HG03565 (cell line): Measurements from ENCODE around the gene CD7.

Experiments
- ATAC-seq: cut with Tn5 transposase; IDR thresholded peaks from one replicate; pipeline ENCODE4 v1.9.1; 2021; ENCODE audit warnings: mild to moderate bottlenecking, moderate library complexity; ENCODE audit not compliant: unreplicated experiment

Gene CD7

GRCh38 chr17:82282239-82283207 lies 34.9 kb downstream of the CD7 start:
- ATAC-seq: no peak

- no peak for ATAC-seq
Observed at GRCh38 chr17:82281502-82282238, 35.7 kb downstream of the CD7 start.

DNA sequence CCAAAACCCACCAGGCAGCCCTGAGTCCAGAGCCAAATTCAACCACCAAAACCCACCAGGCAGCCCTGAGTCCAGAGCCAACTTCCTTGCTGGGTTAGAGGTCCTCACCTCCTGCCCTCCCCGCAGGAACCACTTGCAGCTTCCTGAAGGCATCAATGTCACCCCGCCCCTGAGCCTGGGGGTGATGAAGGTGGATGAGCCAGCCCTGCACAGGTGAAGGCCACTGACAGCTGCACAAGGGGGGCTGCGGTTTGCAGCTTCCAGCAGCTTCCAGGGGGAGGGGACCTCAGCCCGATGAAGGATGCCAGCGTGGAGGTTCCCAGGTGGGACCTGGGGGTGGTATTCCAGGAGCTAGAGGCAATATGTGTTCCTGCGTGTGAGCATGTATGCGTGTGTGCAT lies 36.3 kb downstream of the CD7 start:
- ATAC-seq: no peak

GRCh38 chr17:82280537-82280936 lies 36.9 kb downstream of the CD7 start:
- no peak for ATAC-seq

DNA sequence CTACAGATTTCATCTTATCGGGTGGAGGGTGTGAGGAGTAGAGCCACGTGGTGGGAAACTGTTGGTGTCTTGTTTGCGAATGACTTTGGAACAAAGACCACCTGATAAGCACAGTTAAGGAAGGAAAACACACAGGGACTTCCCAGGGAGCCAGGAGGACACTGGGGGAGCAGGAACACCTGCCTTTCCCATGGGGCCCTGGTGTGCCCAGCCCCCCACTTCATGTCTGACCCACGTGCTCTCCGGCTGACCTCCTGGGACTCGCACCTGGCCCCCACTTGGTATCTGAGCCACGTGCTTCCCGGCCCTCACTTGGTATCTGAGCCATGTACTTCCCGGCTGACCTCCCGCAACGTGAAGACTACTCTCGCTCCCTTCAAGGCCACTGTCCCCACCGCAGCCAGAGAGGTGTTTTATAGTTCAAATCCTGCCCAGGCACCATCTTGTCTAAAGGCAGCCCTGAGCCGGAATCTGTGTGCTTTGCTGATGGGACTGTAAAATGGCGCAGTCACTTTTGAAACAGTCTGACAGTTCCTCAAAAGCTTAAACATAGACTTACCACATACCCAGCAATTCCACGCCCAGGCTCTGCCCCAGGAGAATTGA lies 38.5 kb downstream of the CD7 start:
- no peak for ATAC-seq

- ATAC-seq: no peak
Observed at GRCh38 chr17:82278308-82278707, 39.1 kb downstream of the CD7 start.

DNA sequence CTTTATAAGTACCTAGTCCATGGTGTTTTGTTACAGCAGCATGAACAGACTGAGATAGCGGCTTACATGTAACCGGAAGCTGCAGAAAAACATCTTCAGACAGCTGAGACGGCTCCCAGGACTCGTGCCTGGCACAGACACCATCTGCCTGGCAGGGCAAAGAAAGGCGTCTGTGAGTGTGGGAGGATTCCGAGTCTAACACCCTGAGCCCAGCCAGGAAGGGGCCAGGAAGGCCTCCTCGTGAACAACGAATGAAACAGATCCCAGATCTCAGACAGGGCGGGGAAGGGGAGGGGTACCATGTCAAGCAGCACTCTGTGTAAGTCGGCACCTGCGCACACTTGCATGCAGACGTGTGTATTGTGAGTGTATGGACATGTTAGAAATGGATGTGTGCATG lies 39.6 kb downstream of the CD7 start:
- ATAC-seq: no peak

- no peak for ATAC-seq
Observed at GRCh38 chr17:82276938-82277337, 40.5 kb downstream of the CD7 start.

DNA sequence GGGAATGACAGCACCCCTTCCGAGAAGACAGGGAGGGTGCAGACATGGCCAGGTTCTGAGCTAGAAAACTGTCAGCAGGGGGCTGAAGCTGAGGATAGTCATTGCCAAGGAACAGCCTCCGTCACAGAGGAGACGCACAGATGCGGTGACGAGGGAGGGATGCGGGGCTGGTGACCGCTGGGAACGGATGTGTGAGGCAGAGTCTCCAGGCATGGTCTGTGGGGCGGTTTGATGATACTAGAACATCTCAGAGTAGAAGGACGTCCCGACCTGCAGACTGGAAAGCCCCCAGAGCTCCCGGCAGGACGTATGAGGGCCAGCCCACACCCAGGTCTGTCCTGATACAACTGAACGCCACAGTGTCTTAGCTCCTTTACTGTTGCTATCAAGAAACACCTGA lies 42.1 kb downstream of the CD7 start:
- ATAC-seq: no peak

- no peak for ATAC-seq
Observed at GRCh38 chr17:82274134-82275020, 43.0 kb downstream of the CD7 start.

- peak; percentile 42 for ATAC-seq
Observed at GRCh38 chr17:82273327-82274133, 43.9 kb downstream of the CD7 start, which contains the start of gene CSNK1D. Gene CSNK1D, minus strand, starts transcription at chr17:82273700. Its CDS starts 319 bp downstream, at chr17:82273381.

DNA sequence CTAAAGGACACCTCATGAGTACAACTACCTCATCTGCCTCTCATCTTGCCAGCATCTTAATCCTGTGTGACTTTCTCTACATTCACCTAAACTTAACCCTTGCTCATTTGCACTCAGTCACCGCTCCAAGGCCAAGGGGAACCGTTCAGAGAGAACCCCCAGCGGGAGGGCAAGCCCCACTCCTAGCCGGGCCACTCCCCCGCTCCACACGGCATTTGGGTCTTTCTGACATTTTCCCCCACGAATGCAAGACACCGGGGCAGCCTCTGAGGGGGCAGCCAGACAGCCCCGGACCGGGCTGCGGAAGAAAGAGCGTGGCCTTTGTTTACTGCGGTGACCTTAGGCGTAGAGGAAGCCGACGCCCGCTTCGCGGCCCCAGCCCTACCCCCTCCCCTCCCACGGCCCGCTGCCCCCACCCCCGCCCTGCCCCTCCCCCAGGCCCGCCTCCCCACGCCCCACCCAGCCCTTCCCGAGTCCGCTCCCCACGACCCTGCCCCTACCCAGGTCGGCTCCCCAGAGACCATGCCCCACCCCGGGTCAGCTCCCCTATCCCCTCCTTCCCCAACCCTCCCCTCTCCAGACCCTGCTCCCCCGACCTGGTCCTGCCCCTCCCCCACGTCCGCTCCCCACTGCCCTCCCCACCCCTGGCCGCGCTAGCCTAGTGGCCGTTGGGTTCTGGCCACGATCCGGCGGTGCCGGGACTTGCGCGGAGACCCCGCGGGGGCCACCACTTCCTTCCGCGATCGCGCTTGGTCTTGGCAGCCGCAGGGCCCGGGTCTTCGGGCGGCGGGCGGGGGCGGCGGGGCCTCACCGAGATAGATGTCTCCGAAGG lies 44.7 kb downstream of the CD7 start:
- ATAC-seq: no peak

GRCh38 chr17:82271401-82271800 lies 46.0 kb downstream of the CD7 start:
- ATAC-seq: no peak

- no peak for ATAC-seq
Observed at GRCh38 chr17:82270651-82271050, 46.8 kb downstream of the CD7 start.

DNA sequence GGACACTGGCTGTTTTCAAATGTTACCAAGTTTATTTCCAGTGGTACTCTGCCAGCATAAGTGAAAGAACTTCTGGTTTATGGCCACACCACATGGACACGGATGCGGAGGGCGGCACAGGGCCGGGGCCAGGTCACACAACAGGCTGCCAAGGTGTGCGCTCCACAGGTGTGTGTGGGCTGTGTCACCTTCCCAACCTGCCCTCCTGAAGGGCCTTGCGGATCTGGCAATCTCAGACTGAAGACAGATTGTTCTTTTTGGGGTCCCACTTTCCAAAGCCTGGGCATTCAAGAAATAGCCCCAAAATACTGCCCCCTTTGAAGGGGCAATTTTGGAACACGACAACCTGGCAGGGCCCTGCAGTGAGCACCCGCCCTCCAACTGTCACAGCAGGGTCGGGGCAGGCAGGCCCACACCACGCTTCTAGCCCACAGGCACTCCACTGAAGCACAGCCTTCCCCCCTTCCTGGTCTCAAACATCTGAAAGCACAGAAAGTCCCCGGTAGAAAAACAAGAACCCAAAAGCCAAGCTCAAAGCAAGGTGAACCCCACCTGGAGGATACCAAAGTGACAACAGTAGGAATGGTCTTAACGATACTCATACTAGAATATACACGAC lies 47.4 kb downstream of the CD7 start:
- no peak for ATAC-seq

- no peak for ATAC-seq
Observed at GRCh38 chr17:82269138-82269881, 48.1 kb downstream of the CD7 start.

DNA sequence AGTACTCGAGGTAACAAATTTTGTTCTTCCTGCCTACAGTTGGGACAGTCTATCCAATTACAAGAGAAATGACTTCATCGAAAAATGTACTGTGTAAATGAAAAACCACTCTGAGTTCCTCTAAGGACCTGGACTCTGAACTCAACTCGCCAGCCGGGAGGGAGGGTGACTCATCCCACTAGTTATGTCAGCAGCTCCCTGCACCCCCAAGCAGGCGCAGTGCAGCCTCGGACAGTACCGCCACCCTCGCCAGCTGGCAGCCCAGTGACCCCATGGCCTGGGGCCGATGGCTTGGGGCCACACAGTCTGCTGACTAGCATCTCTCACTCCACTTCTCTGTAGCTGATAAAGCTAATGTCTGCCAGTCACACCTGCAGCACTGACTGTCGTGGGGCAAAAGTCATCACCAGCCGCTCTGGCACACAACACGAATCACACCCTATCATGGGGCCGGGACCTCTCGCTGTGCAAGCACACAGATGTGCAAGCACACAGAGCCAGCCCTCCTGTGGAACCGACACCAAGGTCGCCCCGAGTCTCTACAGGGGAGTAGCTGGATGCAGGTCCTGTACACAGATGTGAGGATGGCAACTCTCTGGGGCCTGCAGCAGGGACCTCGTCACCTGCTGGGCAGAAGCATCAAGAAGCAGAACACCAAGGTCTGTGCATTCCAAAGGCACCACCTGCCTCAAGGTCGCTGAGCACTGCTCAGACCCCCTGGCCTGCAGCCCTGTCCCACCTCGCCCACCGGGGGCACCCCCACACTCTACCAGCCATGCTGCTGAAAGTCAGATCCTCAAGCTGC lies 49.6 kb downstream of the CD7 start:
- no peak for ATAC-seq
